Measurements from ENCODE around the gene RASA2. TPM values are rescaled to one million over a fixed set of nuclear protein-coding genes. Genes with fewer than 3 reads are reported as not detected.

The RASA2 gene
- total and polyA plus RNA-seq, 4 donors: 1.6 to 5.4 (median 4.6) TPM

GRCh38 chr3:141528800-141529199 is 42.0 kb downstream of the RASA2 start:
- 85% methylated on average over 1 of the region's 1 CpG for WGBS

More at GRCh38 chr3:141528800-141529199, 42.0 kb downstream of the RASA2 start:
- H3K4me1 ChIP-seq (ENCODE audit: control insufficient read depth in 4 of 4, insufficient read depth in 4 of 4, low read length in 3 of 4): peaks cover 0 to 13% (median 10%) of the 10 kb centered on the region in 4 donors
- TF ChIP-seq REST (IDR thresholded peaks at IDR 0.05) (no peak), GABPA (IDR thresholded peaks at IDR 0.05 in 1 of 2, conservative IDR thresholded peaks at IDR 0.05 in 1 of 2) (no peak), MAX (IDR thresholded peaks at IDR 0.05) (no peak), EGR1 (IDR thresholded peaks at IDR 0.05; ENCODE audit: low read depth in 2 of 2) (no peak), HNF4A (conservative IDR thresholded peaks at IDR 0.05) (no peak), FOXA1 (IDR thresholded peaks at IDR 0.05) (no peak), NR2F2 (IDR thresholded peaks at IDR 0.05) (no peak), TAF1 (conservative IDR thresholded peaks at IDR 0.05) (no peak), ATF3 (IDR thresholded peaks at IDR 0.05) (no peak), YY1 (IDR thresholded peaks at IDR 0.05) (no peak), RAD21 (IDR thresholded peaks at IDR 0.05) (no peak), JUND (IDR thresholded peaks at IDR 0.05) (no peak), SP1 (IDR thresholded peaks at IDR 0.05) (no peak), CTCF (IDR thresholded peaks at IDR 0.05; ENCODE audit: low read depth, low read length, missing input control) (no peak), ZBTB33 (IDR thresholded peaks at IDR 0.05) (no peak), FOXA2 (IDR thresholded peaks at IDR 0.05) (no peak), HNF4G (IDR thresholded peaks at IDR 0.05) (no peak)
- H3K4me3 ChIP-seq (ENCODE audit: low read depth in 1 of 3, low read length in 3 of 3): no peak overlapping the region
- DNase-seq (ENCODE audit: low spot score): no peak
- H3K36me3 ChIP-seq (ENCODE audit: control insufficient read depth in 4 of 4, insufficient read depth in 3 of 4, low read depth in 1 of 4, low read length in 3 of 4): no peaks in the 10 kb centered on the region
- no peaks in the 10 kb centered on the region for H3K27me3 ChIP-seq (ENCODE audit: control insufficient read depth in 4 of 4, insufficient read depth in 4 of 4, low read length in 3 of 4)
- no peaks in the 10 kb centered on the region for H3K9me3 ChIP-seq (ENCODE audit: control insufficient read depth in 4 of 4, low read length in 3 of 4)
- H3K27ac ChIP-seq (ENCODE audit: low read depth in 1 of 2, low read length in 2 of 2): no peak overlapping the region
- H3K9ac ChIP-seq (ENCODE audit: low read depth in 1 of 2, low read length in 2 of 2): no peak overlapping the region
